OCI-M1 (cell line): ENCODE measurements around the gene CARD9.

Experiments used
- DNase-seq: peaks from one replicate; lab custom pipeline; 2025; lab: John Stamatoyannopoulos, UW

Gene CARD9

GRCh38 chr9:136335296-136336155 lies 37.9 kb downstream of the CARD9 start:
- no peak for DNase-seq

- no peak for DNase-seq
Measured at GRCh38 chr9:136334541-136334940, 38.9 kb downstream of the CARD9 start.

- DNase-seq, result no peak
Measured at GRCh38 chr9:136333486-136333885, 40.0 kb downstream of the CARD9 start.

- DNase-seq, result no peak
Measured at GRCh38 chr9:136333045-136333444, 40.4 kb downstream of the CARD9 start.

- DNase-seq, result no peak
Measured at GRCh38 chr9:136332482-136332983, 40.9 kb downstream of the CARD9 start.

- DNase-seq, result no peak
Measured at GRCh38 chr9:136331556-136332481, 41.6 kb downstream of the CARD9 start.

- no peak for DNase-seq
Measured at GRCh38 chr9:136331030-136331429, 42.4 kb downstream of the CARD9 start.

- no peak for DNase-seq
Measured at GRCh38 chr9:136330406-136330990, 43.0 kb downstream of the CARD9 start.

GRCh38 chr9:136329636-136330405 lies 43.6 kb downstream of the CARD9 start:
- no peak for DNase-seq

GRCh38 chr9:136329211-136329627 lies 44.2 kb downstream of the CARD9 start:
- DNase-seq, result no peak

- no peak for DNase-seq
Measured at GRCh38 chr9:136328622-136329041, 44.8 kb downstream of the CARD9 start.

- DNase-seq, result no peak
Measured at GRCh38 chr9:136328011-136328621, 45.4 kb downstream of the CARD9 start.

GRCh38 chr9:136327304-136327974 lies 46.0 kb downstream of the CARD9 start, which contains the start of gene GPSM1:
GPSM1 (plus strand) TSS chr9:136327539; CDS start chr9:136327696, 157 bp downstream.
- DNase-seq, result peak; percentile 49

- no peak for DNase-seq
Measured at GRCh38 chr9:136326761-136327303, 46.6 kb downstream of the CARD9 start.

- no peak for DNase-seq
Measured at GRCh38 chr9:136326061-136326760, 47.3 kb downstream of the CARD9 start.

- no peak for DNase-seq
Measured at GRCh38 chr9:136325358-136325757, 48.1 kb downstream of the CARD9 start.

- DNase-seq, result peak; percentile 22
Measured at GRCh38 chr9:136324501-136325300, 48.8 kb downstream of the CARD9 start.

GRCh38 chr9:136323371-136323789 lies 50.1 kb downstream of the CARD9 start:
- DNase-seq, result no peak
